ENCODE measurements around the gene JMJD8. TPM values are rescaled to one million over a fixed set of nuclear protein-coding genes. Genes with fewer than 3 reads are reported as not detected.

Gene JMJD8
- total RNA-seq, 1 donor from 2014 or later: 62.9 TPM

GRCh38 chr16:730666-731509, 46.8 kb upstream of the JMJD8 start:
- DNase-seq (ENCODE audit: extremely low spot score in 2 of 2): no peak
- Histone ChIP-seq H3K27me3 (no peaks in the 10 kb centered on the region), H3K27ac (no peak overlapping the region), H3K36me3 (peaks cover 0 to 29% of the 10 kb centered on the region in 2 donors), H3K4me3 (no peak overlapping the region), H3K9me3 (no peaks in the 10 kb centered on the region), H3K4me1 (peaks cover 31% of the 10 kb centered on the region)
- intact Hi-C loops (cut with DNase I): no loop called here
- no peak for TF ChIP-seq CTCF (IDR thresholded peaks at IDR 0.05)
- TF ChIP-seq POLR2A (IDR thresholded peaks at IDR 0.05): no peak
- TF ChIP-seq POLR2AphosphoS5 (IDR thresholded peaks at IDR 0.05; ENCODE audit: insufficient read depth in 1 of 2, low read depth in 1 of 2): no peak

GRCh38 chr16:729768-730665, 45.9 kb upstream of the JMJD8 start:
- intact Hi-C loops (cut with DNase I): no loop called here
- DNase-seq (ENCODE audit: extremely low spot score in 2 of 2): no peak
- H3K4me1 ChIP-seq: peaks cover 31% of the 10 kb centered on the region
- no peak overlapping the region for H3K4me3 ChIP-seq
- peaks cover 0 to 20% of the 10 kb centered on the region in 2 donors for H3K36me3 ChIP-seq
- H3K9me3 ChIP-seq: no peaks in the 10 kb centered on the region
- H3K27ac ChIP-seq: no peak overlapping the region
- no peak for TF ChIP-seq CTCF (IDR thresholded peaks at IDR 0.05)
- TF ChIP-seq POLR2A (IDR thresholded peaks at IDR 0.05): no peak
- no peak for TF ChIP-seq POLR2AphosphoS5 (IDR thresholded peaks at IDR 0.05; ENCODE audit: insufficient read depth in 1 of 2, low read depth in 1 of 2)
- H3K27me3 ChIP-seq: no peaks in the 10 kb centered on the region

GRCh38 chr16:728890-729744, 45.0 kb upstream of the JMJD8 start:
- Histone ChIP-seq H3K4me3 (peak overlapping the region in 1 of 2 donors; percentile 54), H3K27ac (no peak overlapping the region), H3K4me1 (peaks cover 31% of the 10 kb centered on the region), H3K9me3 (no peaks in the 10 kb centered on the region), H3K36me3 (peaks cover 0 to 13% of the 10 kb centered on the region in 2 donors), H3K27me3 (no peaks in the 10 kb centered on the region)
- no peak for TF ChIP-seq POLR2AphosphoS5 (IDR thresholded peaks at IDR 0.05; ENCODE audit: insufficient read depth in 1 of 2, low read depth in 1 of 2)
- TF ChIP-seq POLR2A (IDR thresholded peaks at IDR 0.05): no peak
- no peak for TF ChIP-seq CTCF (IDR thresholded peaks at IDR 0.05)
- DNase-seq (ENCODE audit: extremely low spot score in 2 of 2): no peak
- intact Hi-C loops (cut with DNase I): no loop called here

GRCh38 chr16:728131-728889, 44.2 kb upstream of the JMJD8 start:
- intact Hi-C loops (cut with DNase I): no loop called here
- TF ChIP-seq CTCF (IDR thresholded peaks at IDR 0.05) (no peak), POLR2A (IDR thresholded peaks at IDR 0.05) (no peak), POLR2AphosphoS5 (IDR thresholded peaks at IDR 0.05; ENCODE audit: insufficient read depth in 1 of 2, low read depth in 1 of 2) (no peak)
- H3K9me3 ChIP-seq: no peaks in the 10 kb centered on the region
- H3K27ac ChIP-seq: no peak overlapping the region
- DNase-seq (ENCODE audit: extremely low spot score in 2 of 2): no peak
- peak overlapping the region; percentile 48 to 54 for H3K4me3 ChIP-seq
- H3K4me1 ChIP-seq: peaks cover 31% of the 10 kb centered on the region
- H3K27me3 ChIP-seq: no peaks in the 10 kb centered on the region
- H3K36me3 ChIP-seq: peaks cover 0 to 5% of the 10 kb centered on the region in 2 donors

All from vagina (tissue), 2 donors.